RWPE1 (cell line): ENCODE data around the gene CRTC3.

Experiments
- CTCF ChIA-PET: fragments of 350-600 bp; sonication (Branson Sonifier 250); formaldehyde crosslinking; extraction: SDS; loops from one replicate; lab custom pipeline; 2021; lab: Yijun Ruan, JAX
- POLR2A ChIA-PET: fragments of 400-600 bp; formaldehyde crosslinking; extraction: SDS; loops from one replicate; lab custom pipeline; 2020; ENCODE audit warnings: antibody characterized with exemption; ENCODE audit not compliant: low non-redundant PET; lab: Yijun Ruan, JAX
- DNase-seq: peaks from one replicate; pipeline ENCODE4 v3.0.0; 2012; ENCODE audit warnings: low spot score
- H3K27ac ChIP-seq: fragments of 450-650 bp; 2 replicates; pipeline ENCODE4 v1.5.1; 2017
- CTCF ChIP-seq: fragments of 450-650 bp; conservative IDR thresholded peaks from 2 replicates; pipeline ENCODE4 v1.5.1; 2017; ENCODE audit warnings: low read depth, mild to moderate bottlenecking

CRTC3 gene

DNA sequence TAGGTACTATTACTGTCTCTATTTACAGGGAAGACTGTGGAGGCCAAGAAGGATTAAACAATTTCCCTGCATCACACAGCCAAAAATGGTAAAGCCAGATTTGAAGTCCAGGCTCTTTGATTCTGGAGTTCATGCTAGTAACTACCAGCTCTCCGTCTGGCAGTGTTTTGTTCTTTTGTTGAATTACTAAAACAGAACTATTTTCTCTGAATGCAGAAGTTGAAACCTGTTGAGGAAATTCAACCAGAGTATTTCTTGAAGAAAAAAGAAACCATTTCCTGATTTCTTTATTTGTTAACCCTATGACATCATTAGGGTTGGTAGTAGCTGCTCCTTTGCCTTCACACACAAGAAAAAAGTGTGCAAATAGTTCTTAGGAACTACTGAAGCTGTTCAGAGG, 34.3 kb downstream of the CRTC3 start:
- ChIA-PET POLR2A (no interaction called here), CTCF (no interaction called here)
- H3K27ac ChIP-seq, result no peak overlapping the region
- no peak for TF ChIP-seq CTCF
- no peak for DNase-seq

DNA sequence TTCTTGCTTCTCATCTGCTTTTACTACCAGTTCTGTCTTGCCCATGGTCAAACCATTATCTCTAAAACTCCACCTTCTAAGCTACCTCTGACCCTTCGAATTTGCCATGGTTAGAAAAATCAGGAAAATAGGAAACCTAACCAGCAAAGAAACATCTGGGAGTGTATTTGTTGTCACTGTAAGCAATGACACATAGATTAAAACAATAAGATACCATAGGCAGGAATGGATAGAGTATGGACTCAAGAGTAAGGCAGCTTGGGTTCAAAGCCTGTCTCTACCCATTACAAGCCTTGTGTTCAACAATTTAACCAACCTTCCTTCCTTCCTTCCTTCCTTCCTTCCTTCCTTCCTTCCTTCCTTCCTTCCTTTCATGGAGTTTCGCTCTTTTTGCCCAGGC, 34.9 kb downstream of the CRTC3 start:
- CTCF ChIA-PET, result no interaction called here
- H3K27ac ChIP-seq, result no peak overlapping the region
- TF ChIP-seq CTCF, result no peak
- POLR2A ChIA-PET, result no interaction called here
- no peak for DNase-seq

- no peak overlapping the region for H3K27ac ChIP-seq
- TF ChIP-seq CTCF, result no peak
- no peak for DNase-seq
- CTCF ChIA-PET, result interaction anchor here (0.7 kb wide), 1 partner anchor 161 kb away, joined by 4 read pairs; no protein-coding TSS in a partner anchor
- POLR2A ChIA-PET, result no interaction called here
Measured at GRCh38 chr15:90565866-90566265, 36.1 kb downstream of the CRTC3 start.

GRCh38 chr15:90570643-90571042, 40.9 kb downstream of the CRTC3 start:
- TF ChIP-seq CTCF, result no peak
- ChIA-PET CTCF (no interaction called here), POLR2A (no interaction called here)
- no peak for DNase-seq
- H3K27ac ChIP-seq, result no peak overlapping the region

DNA sequence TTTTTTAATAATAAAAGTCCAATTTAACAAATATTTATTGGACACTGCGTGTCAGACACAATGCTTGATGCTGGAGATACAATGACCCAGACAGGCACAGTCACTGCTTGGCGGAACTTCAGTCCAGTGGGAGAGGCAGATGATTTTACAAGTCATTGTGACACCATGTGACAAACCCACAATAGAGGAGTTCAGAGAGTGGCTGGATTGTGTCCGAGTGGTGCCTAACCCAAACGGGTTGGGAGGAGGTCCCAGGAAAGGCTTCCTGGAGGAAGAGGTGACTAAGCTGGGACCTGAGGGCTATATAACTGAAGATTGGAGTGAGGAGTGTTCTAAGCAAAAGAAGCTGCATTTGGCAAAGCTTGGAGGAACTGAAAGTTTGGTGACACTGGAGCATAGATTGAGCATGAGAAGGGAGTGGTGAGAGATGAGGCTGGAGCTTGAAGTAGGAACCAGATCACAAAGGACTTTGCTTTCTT, 41.4 kb downstream of the CRTC3 start:
- ChIA-PET CTCF (no interaction called here), POLR2A (no interaction called here)
- DNase-seq, result no peak
- no peak for TF ChIP-seq CTCF
- no peak overlapping the region for H3K27ac ChIP-seq

DNA sequence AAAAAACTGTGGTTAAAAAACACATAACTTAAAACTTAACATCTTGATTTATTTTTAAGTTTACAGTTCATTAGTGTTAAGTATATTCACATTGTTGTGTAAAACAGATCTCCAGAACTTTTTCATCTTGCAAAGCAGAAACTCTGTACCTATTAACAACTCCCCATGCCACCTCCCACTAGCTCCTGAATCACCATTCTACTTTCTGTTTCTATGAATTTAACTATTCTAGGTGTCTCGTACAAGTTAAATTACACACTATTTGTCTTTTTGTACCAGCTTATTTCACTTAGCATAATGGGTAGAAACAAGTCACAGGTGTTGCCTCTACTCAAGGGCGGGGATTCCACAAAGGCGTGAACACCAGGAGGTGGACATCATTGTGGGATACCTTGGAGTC, 43.2 kb downstream of the CRTC3 start:
- DNase-seq, result no peak
- ChIA-PET CTCF (interaction anchor here (0.7 kb wide), 1 partner anchor 16 kb away, joined by 3 read pairs; no protein-coding TSS in a partner anchor), POLR2A (no interaction called here)
- no peak for TF ChIP-seq CTCF
- no peak overlapping the region for H3K27ac ChIP-seq
